K562 (cell line): Measurements from ENCODE around the gene SNAPC2. TPM values are rescaled to one million over a fixed set of nuclear protein-coding genes. Genes with fewer than 3 reads are reported as not detected.

Experiments used
- ATAC-seq: fragments of 200-7000 bp; cut with Tn5 transposase; 3 replicates; pipeline ENCODE4 v1.9.1; 2020; ENCODE audit warnings: moderate library complexity
- BruUV-seq: library from RNA; stranded (reverse); fragments of 400-500 nt; replicated peaks from 2 replicates; lab custom pipeline; 2021; lab: Mats Ljungman, UMichigan
- CTCF ChIA-PET: fragments of 300-600 bp; formaldehyde crosslinking; extraction: SDS; loops from one replicate; lab custom pipeline; 2021; ENCODE audit warnings: low intra/inter-chr PET ratio; lab: Yijun Ruan, JAX
- POLR2A ChIA-PET: fragments of 300-600, 350-650 bp; sonication (Branson Sonifier 250); formaldehyde crosslinking; extraction: SDS; loops from one replicate; lab custom pipeline; 2021; ENCODE audit warnings: antibody characterized with exemption, inconsistent platforms; lab: Yijun Ruan, JAX
- DNase-seq, 4 experiments: peaks; one replicate each; pipeline versions ENCODE4 v3.0.0 to v3.0.0-alpha.2; 2011 to 2018; ENCODE audit warnings: low spot score in 3 of 4, mixed read lengths in 3 of 4; ENCODE audit errors: extremely low read depth in 1 of 4
- FAIRE-seq: peaks from 2 replicates; lab custom pipeline; 2011; peaks lifted over from hg19 to GRCh38; lab: Jason Lieb, UNC
- H2AFZ ChIP-seq: 2 replicates; pipeline ENCODE4 v1.6.0; 2011; ENCODE audit warnings: low read depth, low read length, control low read depth, inconsistent platforms
- H3K27ac ChIP-seq: fragments of 200-600 bp; 3 replicates; pipeline ENCODE4 v1.8.0; 2011; ENCODE audit warnings: low read depth, mild to moderate bottlenecking, control low read depth, inconsistent platforms, low read length, moderate library complexity, mixed read lengths; ENCODE audit errors: extremely low read depth
- H3K27me3 ChIP-seq, 2 experiments: fragments of 300-600 bp in 1 of 2; 2 replicates in 1 of 2; 3 replicates in 1 of 2; pipeline versions ENCODE4 v1.6.0 to v1.8.0; 2011; ENCODE audit warnings: inconsistent platforms in 2 of 2, low read length in 2 of 2, mild to moderate bottlenecking in 1 of 2, mixed read lengths in 1 of 2, moderate library complexity in 1 of 2; ENCODE audit not compliant: control insufficient read depth in 2 of 2, insufficient read depth in 2 of 2
- H3K36me3 ChIP-seq: fragments of 300-600 bp; 3 replicates; pipeline ENCODE4 v1.8.0; 2011; ENCODE audit warnings: mild to moderate bottlenecking, low read length, inconsistent platforms; ENCODE audit not compliant: control insufficient read depth, insufficient read depth
- H3K4me1 ChIP-seq, 2 experiments: fragments of 200-600 bp in 1 of 2; replicated peaks in 1 of 2; 2 replicates in 1 of 2; 3 replicates in 1 of 2; pipeline versions ENCODE4 v1.5.1 to v1.8.0; 2011; ENCODE audit warnings: inconsistent platforms in 2 of 2, low read length in 2 of 2, mild to moderate bottlenecking in 1 of 2, mixed read lengths in 1 of 2, moderate library complexity in 1 of 2; ENCODE audit not compliant: control insufficient read depth in 2 of 2, insufficient read depth in 2 of 2
- H3K4me2 ChIP-seq: 2 replicates; pipeline ENCODE4 v1.6.1; 2011; ENCODE audit warnings: low read length, control low read depth, inconsistent platforms, mixed read lengths; ENCODE audit not compliant: insufficient read depth
- H3K4me3 ChIP-seq: fragments of 200-600 bp; sonication (generic), shearing (Covaris generic); 2 replicates; pipeline ENCODE4 v1.5.1; 2016; ENCODE audit warnings: control low read depth, inconsistent platforms
- H3K79me2 ChIP-seq: fragments of 200-600 bp; 3 replicates; pipeline ENCODE4 v1.8.0; 2011; ENCODE audit warnings: low read length, inconsistent platforms; ENCODE audit not compliant: control insufficient read depth, insufficient read depth
- H3K9ac ChIP-seq, 2 experiments: 2 replicates each; pipeline versions ENCODE4 v1.6.0 to v1.6.1; 2011; ENCODE audit warnings: low read depth in 2 of 2, low read length in 2 of 2, control low read depth in 1 of 2, inconsistent platforms in 1 of 2, mild to moderate bottlenecking in 1 of 2, mixed read lengths in 1 of 2; ENCODE audit not compliant: insufficient read depth in 1 of 2
- H3K9me1 ChIP-seq: one replicate; pipeline ENCODE4 v1.6.0; 2011; ENCODE audit warnings: inconsistent platforms, mild to moderate bottlenecking, low read length, moderate library complexity; ENCODE audit not compliant: control insufficient read depth, insufficient read depth
- H3K9me3 ChIP-seq: replicated peaks from 2 replicates; pipeline ENCODE4 v1.5.1; 2011; ENCODE audit warnings: low read depth, low read length, inconsistent platforms; ENCODE audit not compliant: control insufficient read depth, insufficient read depth
- H4K20me1 ChIP-seq: replicated peaks from 2 replicates; pipeline ENCODE4 v1.6.1; 2011; ENCODE audit warnings: low read length, inconsistent platforms, mixed read lengths; ENCODE audit not compliant: control insufficient read depth, insufficient read depth
- EHMT2 ChIP-seq: fragments of 450-650 bp; IDR thresholded peaks from 2 replicates; pipeline ENCODE4 v1.6.1; 2018; ENCODE audit warnings: antibody characterized with exemption
- MEF2A ChIP-seq: IDR thresholded peaks from 2 replicates; pipeline ENCODE4 v1.6.1; 2011; ENCODE audit warnings: low read depth, mild to moderate bottlenecking, low read length, moderate library complexity; ENCODE audit not compliant: control insufficient read depth
- NR3C1 ChIP-seq: sonication (generic); formaldehyde crosslinking; IDR thresholded peaks from 2 replicates; pipeline ENCODE4 v1.8.1; 2022; ENCODE audit warnings: missing genetic modification reagents
- PKNOX1 ChIP-seq: fragments of 450-650 bp; IDR thresholded peaks from 2 replicates; pipeline ENCODE4 v1.6.1; 2016
- POLR2A ChIP-seq: fragments of 450-650 bp; conservative IDR thresholded peaks from 2 replicates; pipeline ENCODE4 v1.6.1; 2016
- PYGO2 ChIP-seq: fragments of 450-650 bp; IDR thresholded peaks from 2 replicates; pipeline ENCODE4 v1.6.1; 2016; ENCODE audit warnings: mild to moderate bottlenecking, missing genetic modification characterization, moderate library complexity, missing compliant biosample characterization
- RBFOX2 ChIP-seq: fragments of 200-400 bp; formaldehyde crosslinking; IDR thresholded peaks from 2 replicates; pipeline ENCODE4 v1.6.1; 2017; ENCODE audit warnings: low read depth, mild to moderate bottlenecking, low read length, moderate library complexity
- SAFB2 ChIP-seq: fragments of 200-400 bp; formaldehyde crosslinking; IDR thresholded peaks from 2 replicates; pipeline ENCODE4 v1.6.1; 2018; ENCODE audit warnings: borderline replicate concordance, low read length, low read depth, moderate library complexity; ENCODE audit not compliant: severe bottlenecking
- TOE1 ChIP-seq, 2 experiments: fragments of 450-650 bp in 1 of 2; sonication (generic) in 1 of 2; formaldehyde crosslinking in 1 of 2; IDR thresholded peaks; 2 replicates each; pipeline versions ENCODE4 v1.7.1 to v1.8.0; 2016 to 2022; ENCODE audit warnings: borderline replicate concordance in 2 of 2, mild to moderate bottlenecking in 2 of 2, antibody characterized with exemption in 1 of 2, inconsistent platforms in 1 of 2, low read depth in 1 of 2, missing genetic modification reagents in 1 of 2, moderate library complexity in 1 of 2
- U2AF2 ChIP-seq: fragments of 200-400 bp; formaldehyde crosslinking; optimal IDR thresholded peaks from 2 replicates; pipeline ENCODE3; 2017; ENCODE audit warnings: low read depth, mild to moderate bottlenecking, low read length
- ZNF780A ChIP-seq: fragments of 250-450 bp; sonication (Bioruptor Pico); IDR thresholded peaks from 2 replicates; pipeline ENCODE4 v1.5.0; 2021; ENCODE audit warnings: mild to moderate bottlenecking
- WGBS: fragments of 100-300 bp; shearing (Covaris generic); methylation state at CpG from one replicate; pipeline ENCODE4 v1.1.6; 2016; ENCODE audit warnings: low coverage, mixed read lengths; ENCODE audit not compliant: insufficient coverage; ENCODE audit errors: missing lambda C conversion rate; 5-methylcytosine and 5-hydroxymethylcytosine counted together
- in situ Hi-C: fragments of 300-500 bp; cut with MboI; formaldehyde crosslinking; loops from 4 replicates; pipeline ENCODE4 v1.15.0; 2018; ENCODE audit warnings: inconsistent platforms, mixed read lengths
- intact Hi-C: fragments of 100-400 bp; cut with micrococcal nuclease; formaldehyde crosslinking; loops from 2 replicates; pipeline ENCODE4 v1.14.2; 2022
- polyA plus RNA-seq, 8 experiments: library from polyadenylated mRNA; depleted of rRNA in 4 of 8; stranded (reverse) in 5 of 8; unstranded in 3 of 8; fragments of >200 nt; fragmentation: Nextera tagmentation in 2 of 8; fragmentation: Illumina TruSeq in 1 of 8; extraction: Ambion mirVana in 2 of 8; extraction: Trizol in 1 of 8; gene quantifications; 2 replicates each; pipeline versions ENCODE4 v1.2.1 to v1.2.3, GENCODE V29; 2011 to 2014; ENCODE audit warnings: inconsistent platforms in 1 of 8, missing spikeins in 1 of 8
- total RNA-seq, 7 experiments: library from RNA; depleted of rRNA in 6 of 7; stranded (reverse); fragments of >200 nt in 6 of 7; fragmentation: Illumina TruSeq in 2 of 7; extraction: Trizol in 2 of 7; gene quantifications; 2 replicates each; pipeline versions ENCODE4 v1.2.1 to v1.2.3, GENCODE V29; 2011 to 2021; ENCODE audit warnings: low replicate concordance in 1 of 7
- TF ChIP-seq, protein P1 (sequence below): fragments of 250-450 bp; sonication (Bioruptor Pico); IDR thresholded peaks from 2 replicates; pipeline ENCODE4 v1.8.0; 2022; ENCODE audit warnings: inconsistent platforms, mild to moderate bottlenecking, moderate library complexity, borderline replicate concordance

The SNAPC2 gene
- total and polyA plus RNA-seq, 9 of the 15 experiments (the other 6 are each of a cell fraction or from before 2014, with no cell fraction given) = 0.59 to 45.1 (median 15.3) TPM

DNA sequence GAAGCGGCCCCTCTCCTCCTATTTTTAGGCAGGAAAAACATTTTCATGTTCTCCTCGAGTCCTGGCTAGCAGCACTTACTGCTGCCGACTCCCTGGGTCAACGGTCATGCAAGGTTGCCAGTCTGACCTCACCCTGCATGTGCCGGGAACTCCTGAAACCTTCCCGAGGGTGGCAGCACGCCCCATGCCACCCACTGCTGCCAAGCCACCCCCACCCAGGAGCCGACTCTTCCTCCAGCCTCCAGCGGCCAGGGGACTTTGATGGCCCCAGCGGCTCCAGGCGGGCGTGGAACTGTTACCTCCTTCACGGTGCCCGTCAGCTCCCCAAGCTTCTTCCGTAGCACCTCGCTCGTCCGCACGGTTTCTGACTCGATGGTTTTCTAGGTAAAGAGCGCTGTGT is 14.6 kb downstream of the SNAPC2 start:
- Histone ChIP-seq H3K4me1 (peaks cover 0 to 35% of the 10 kb centered on the region in 2 experiments; a peak in 3 of 5 replicates), H3K79me2 (peaks cover 17% of the 10 kb centered on the region), H3K27ac (no peak overlapping the region), H2AFZ (no peak overlapping the region), H3K9ac (no peak overlapping the region; a peak in 1 of 4 replicates), H3K9me1 (no peaks in the 10 kb centered on the region), H3K9me3 (no peaks in the 10 kb centered on the region), H3K4me2 (no peak overlapping the region), H3K27me3 (no peaks in the 10 kb centered on the region), H3K4me3 (no peak overlapping the region), H3K36me3 (peaks cover 95% of the 10 kb centered on the region), H4K20me1 (no peaks in the 10 kb centered on the region; the same call in 1 of the 2 replicates)
- intact Hi-C loops (no loop called here), in situ Hi-C loops (no loop called here)
- CTCF ChIA-PET = no interaction called here
- TF ChIP-seq PYGO2 (tag) (no peak), U2AF2 (no peak), RBFOX2 (peak; percentile 43), NR3C1 (CRISPR knock-in tag) (no peak)
- DNase-seq = no peak
- no peak for ATAC-seq
- 97% methylated on average over 13 of the region's 21 CpGs for WGBS
- no TSS peak for BruUV-seq
- POLR2A ChIA-PET = interaction anchor here (1.2 to 1.3 kb wide), 2 partner anchors 8 to 9 kb away, joined by 5 read pairs; partner anchors contain the start of gene TIMM44
- no peak for FAIRE-seq

DNA sequence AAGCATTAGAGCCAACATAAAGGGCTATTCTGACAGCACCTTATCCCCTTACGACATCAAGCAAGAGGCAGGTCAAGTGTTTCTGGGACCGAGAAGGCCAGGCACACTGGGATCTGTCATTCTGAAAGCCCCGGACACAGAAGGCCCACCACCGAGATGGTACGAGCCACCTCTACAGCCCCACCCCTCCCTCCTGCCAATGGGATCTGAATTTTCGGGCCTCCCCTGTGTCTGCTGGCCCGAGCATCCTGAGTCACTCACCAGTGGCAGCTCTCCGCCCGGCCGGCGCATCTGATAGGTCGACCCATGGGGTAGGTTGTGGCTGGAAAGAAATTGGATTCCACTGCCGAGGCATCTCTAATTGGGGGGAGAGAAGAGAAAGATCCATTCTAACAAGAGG is 20.7 kb downstream of the SNAPC2 start:
- H3K4me3 ChIP-seq = no peak overlapping the region
- ATAC-seq (no peak), FAIRE-seq (no peak), DNase-seq (no peak)
- BruUV-seq = no TSS peak
- H3K27me3 ChIP-seq = no peaks in the 10 kb centered on the region
- peaks cover 64% of the 10 kb centered on the region for H3K36me3 ChIP-seq
- no peak overlapping the region for H2AFZ ChIP-seq
- no peak overlapping the region for H3K4me2 ChIP-seq
- peaks cover 4% of the 10 kb centered on the region for H3K9me1 ChIP-seq
- peaks cover 11 to 33% of the 10 kb centered on the region in 2 experiments; a peak in 4 of 5 replicates for H3K4me1 ChIP-seq
- in situ Hi-C loops (no loop called here), intact Hi-C loops (loop anchor here (5.0 to 10.0 kb wide), 2 partner anchors 124 to 211 kb away; no protein-coding TSS in a partner anchor)
- H3K27ac ChIP-seq = no peak overlapping the region
- H4K20me1 ChIP-seq = no peaks in the 10 kb centered on the region
- ChIA-PET CTCF (no interaction called here), POLR2A (interaction anchor here (1.2 to 1.6 kb wide), 2 partner anchors 10 to 12 kb away, joined by 5 to 6 read pairs; no protein-coding TSS in a partner anchor)
- peaks cover 67% of the 10 kb centered on the region for H3K79me2 ChIP-seq
- H3K9me3 ChIP-seq = no peaks in the 10 kb centered on the region
- 94% methylated on average over 13 of the region's 13 CpGs for WGBS
- peak overlapping the region in 1 of 2 experiments; percentile 95; a peak in 1 of 4 replicates for H3K9ac ChIP-seq
- TF ChIP-seq, protein P1, sequence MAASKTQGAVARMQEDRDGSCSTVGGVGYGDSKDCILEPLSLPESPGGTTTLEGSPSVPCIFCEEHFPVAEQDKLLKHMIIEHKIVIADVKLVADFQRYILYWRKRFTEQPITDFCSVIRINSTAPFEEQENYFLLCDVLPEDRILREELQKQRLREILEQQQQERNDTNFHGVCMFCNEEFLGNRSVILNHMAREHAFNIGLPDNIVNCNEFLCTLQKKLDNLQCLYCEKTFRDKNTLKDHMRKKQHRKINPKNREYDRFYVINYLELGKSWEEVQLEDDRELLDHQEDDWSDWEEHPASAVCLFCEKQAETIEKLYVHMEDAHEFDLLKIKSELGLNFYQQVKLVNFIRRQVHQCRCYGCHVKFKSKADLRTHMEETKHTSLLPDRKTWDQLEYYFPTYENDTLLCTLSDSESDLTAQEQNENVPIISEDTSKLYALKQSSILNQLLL (CRISPR knock-in tag) = no peak
- TF ChIP-seq POLR2A = 0 out of 2 replicates have a peak, but pooled peaks have one; percentile 8
- TF ChIP-seq PKNOX1 = no peak
- no peak for TF ChIP-seq TOE1 (IDR thresholded peaks at IDR 0.05; ENCODE audit: borderline replicate concordance)
- TF ChIP-seq TOE1 (CRISPR knock-in tag; IDR thresholded peaks at IDR 0.05; ENCODE audit: borderline replicate concordance, low read depth) = no peak
- TF ChIP-seq EHMT2 = no peak
- TF ChIP-seq SAFB2 = no peak
- no peak for TF ChIP-seq ZNF780A (CRISPR knock-in tag)
- no peak for TF ChIP-seq MEF2A
